AG04450 (cell line): ENCODE measurements around the gene IGSF8. TPM values are rescaled to one million over a fixed set of nuclear protein-coding genes. Genes with fewer than 3 reads are reported as not detected.

Experiments
- CTCF ChIA-PET: fragments of 300-600, 350-600 bp; formaldehyde crosslinking; extraction: SDS; loops from one replicate; lab custom pipeline; 2022; ENCODE audit warnings: antibody characterized with exemption, inconsistent platforms; lab: Charles Lee
- POLR2A ChIA-PET: fragments of 350-600 bp; formaldehyde crosslinking; extraction: SDS; loops from one replicate; lab custom pipeline; 2021; ENCODE audit warnings: antibody characterized with exemption, inconsistent platforms; lab: Yijun Ruan, JAX
- DNase-seq: peaks from one replicate; pipeline ENCODE4 v3.0.0-alpha.2; 2011; ENCODE audit warnings: low read depth, low spot score
- H3K27ac ChIP-seq: one replicate; pipeline ENCODE4 v1.5.1; 2012; ENCODE audit warnings: low read depth, low read length, control low read depth
- H3K27me3 ChIP-seq: one replicate; pipeline ENCODE4 v1.6.0; 2012; ENCODE audit warnings: low read length; ENCODE audit not compliant: control insufficient read depth, insufficient read depth
- H3K4me3 ChIP-seq: 2 replicates; pipeline ENCODE4 v1.5.1; 2011; ENCODE audit warnings: mild to moderate bottlenecking, low read depth, low read length, control low read depth
- H3K9me3 ChIP-seq: 2 replicates; pipeline ENCODE4 v1.5.1; 2012; ENCODE audit warnings: low read length; ENCODE audit not compliant: control insufficient read depth, insufficient read depth
- CTCF ChIP-seq: IDR thresholded peaks from 2 replicates; pipeline ENCODE4 v1.5.1; 2011; ENCODE audit warnings: low read depth, low read length, control low read depth, inconsistent platforms
- polyA minus RNA-seq: library from RNA; depleted of rRNA, polyadenylated mRNA; stranded (reverse); fragments of >200 nt; gene quantifications from 2 replicates; pipeline ENCODE4 v1.2.3, GENCODE V29; 2011; rRNA and poly(A)+ RNA removed
- polyA plus RNA-seq: library from polyadenylated mRNA; depleted of rRNA; stranded (reverse); fragments of >200 nt; gene quantifications from 2 replicates; pipeline ENCODE4 v1.2.3, GENCODE V29; 2011; rRNA removed

IGSF8 gene
- polyA plus RNA-seq, result 12.7 and 18.8 TPM in 2 replicates
- polyA minus RNA-seq, result 7.3 and 13.1 TPM in 2 replicates

GRCh38 chr1:160097911-160098851 lies at the start of gene IGSF8:
IGSF8 (minus strand) TSS chr1:160098619; CDS start chr1:160098472, 147 bp downstream.
- POLR2A ChIA-PET, result interaction anchor here (0.6 to 1.5 kb wide), 4 partner anchors 122 to 821 kb away, joined by 3 to 4 read pairs (median 3); no protein-coding TSS in a partner anchor
- H3K27ac ChIP-seq, result peak within 1 kb of the TSS; percentile 47
- CTCF ChIA-PET, result interaction anchor here (0.6 to 5.0 kb wide), 11 partner anchors 12 to 278 kb away, joined by 3 to 49 read pairs (median 6); no protein-coding TSS in a partner anchor
- peak; percentile 33 for DNase-seq
- no peaks in the 10 kb centered on the region for H3K9me3 ChIP-seq
- no peaks in the 10 kb centered on the region for H3K27me3 ChIP-seq
- TF ChIP-seq CTCF, result no peak
- peak within 1 kb of the TSS; percentile 78 for H3K4me3 ChIP-seq

- CTCF ChIA-PET, result interaction anchor here (0.9 to 4.6 kb wide), 3 partner anchors 45 to 143 kb away, joined by 3 to 21 read pairs (median 3); no protein-coding TSS in a partner anchor
- no peak overlapping the region for H3K4me3 ChIP-seq
- no peak for DNase-seq
- POLR2A ChIA-PET, result interaction anchor here (0.7 kb wide), 1 partner anchor 45 kb away, joined by 3 read pairs; no protein-coding TSS in a partner anchor
- peaks cover 2% of the 10 kb centered on the region for H3K27me3 ChIP-seq
- TF ChIP-seq CTCF, result no peak
- no peak overlapping the region for H3K27ac ChIP-seq
- H3K9me3 ChIP-seq, result no peaks in the 10 kb centered on the region
Measured at GRCh38 chr1:160148121-160148520, 49.7 kb upstream of the IGSF8 start.

GRCh38 chr1:160146107-160146506 lies 47.7 kb upstream of the IGSF8 start:
- CTCF ChIA-PET, result interaction anchor here (4.6 kb wide), 1 partner anchor 47 kb away, joined by 21 read pairs; no protein-coding TSS in a partner anchor
- Histone ChIP-seq H3K27me3 (peaks cover 15% of the 10 kb centered on the region), H3K27ac (no peak overlapping the region), H3K4me3 (no peak overlapping the region), H3K9me3 (no peaks in the 10 kb centered on the region)
- TF ChIP-seq CTCF, result no peak
- no peak for DNase-seq
- POLR2A ChIA-PET, result no interaction called here

- no peak for TF ChIP-seq CTCF
- no peak for DNase-seq
- no peak overlapping the region for H3K4me3 ChIP-seq
- H3K27ac ChIP-seq, result no peak overlapping the region
- ChIA-PET CTCF (no interaction called here), POLR2A (no interaction called here)
- peaks cover 16% of the 10 kb centered on the region for H3K27me3 ChIP-seq
- H3K9me3 ChIP-seq, result no peaks in the 10 kb centered on the region
Measured at GRCh38 chr1:160144921-160145320, 46.5 kb upstream of the IGSF8 start.
